Measurements from ENCODE around the gene HELT.

The HELT gene

GRCh38 chr4:185015108-185015507, 3.2 kb upstream of the HELT start:
- no peak for DNase-seq (ENCODE audit: low read depth, low spot score)
- no peak overlapping the region for H3K27ac ChIP-seq
- H3K9me3 ChIP-seq (ENCODE audit: low read depth, low read length): no peaks in the 10 kb centered on the region
- H3K36me3 ChIP-seq (ENCODE audit: insufficient read depth, low read length): no peaks in the 10 kb centered on the region
- no peak for TF ChIP-seq EZH2 (IDR thresholded peaks at IDR 0.05)
- TF ChIP-seq POLR2AphosphoS5 (IDR thresholded peaks at IDR 0.05; ENCODE audit: borderline replicate concordance, low read depth, low read length): no peak
- TF ChIP-seq FOXP2 (optimal IDR thresholded peaks at IDR 0.05; ENCODE audit: control extremely low read depth, extremely low read length, insufficient read depth): no peak
- H3K9ac ChIP-seq (ENCODE audit: insufficient read length): no peak overlapping the region
- H3K4me3 ChIP-seq: no peak overlapping the region

DNA sequence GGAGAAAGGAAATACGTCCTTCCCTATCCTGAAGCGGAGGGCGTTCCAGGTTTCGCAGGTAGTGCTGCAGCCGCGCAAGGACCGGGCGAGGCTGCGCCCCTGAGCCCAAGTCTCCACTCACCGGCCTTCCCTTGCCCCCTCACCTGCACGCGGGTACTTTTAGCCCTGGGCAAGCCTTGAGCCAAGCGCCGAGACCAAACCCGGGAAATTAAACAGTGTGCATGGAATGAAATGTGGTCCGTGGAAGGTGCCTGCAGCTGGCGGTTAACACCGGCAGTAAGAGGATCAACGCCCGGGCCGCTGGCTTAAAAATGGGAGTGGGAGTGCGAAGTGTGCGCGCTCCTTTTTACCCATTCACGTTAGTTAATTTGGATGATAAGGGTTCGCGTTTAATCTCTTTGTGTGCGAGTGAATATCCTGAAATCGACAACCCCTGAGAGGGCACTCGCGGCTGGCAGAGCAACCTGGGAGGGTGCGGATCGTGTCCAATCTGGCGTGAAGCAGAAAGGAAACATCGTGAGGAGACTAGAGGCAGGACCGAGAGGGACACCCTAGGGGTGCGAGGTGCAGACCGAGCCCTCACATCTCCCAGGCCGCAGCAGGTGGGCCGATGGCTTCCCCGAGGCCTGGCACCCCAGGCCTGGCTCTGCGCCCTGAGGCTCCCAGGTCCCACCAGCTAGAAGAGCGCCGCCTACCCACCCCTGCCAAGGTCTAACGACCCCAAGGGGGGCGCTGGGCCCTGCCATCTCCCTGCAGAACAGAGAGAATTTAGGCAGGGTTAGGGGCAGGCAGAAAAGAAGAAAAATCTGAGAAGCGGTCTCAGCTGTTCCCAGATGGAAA, 2.0 kb upstream of the HELT start:
- Histone ChIP-seq H3K9ac (ENCODE audit: insufficient read length) (no peak overlapping the region), H3K9me3 (ENCODE audit: low read depth, low read length) (no peaks in the 10 kb centered on the region), H3K4me3 (no peak overlapping the region), H3K27ac (no peak overlapping the region), H3K36me3 (ENCODE audit: insufficient read depth, low read length) (no peaks in the 10 kb centered on the region)
- TF ChIP-seq POLR2AphosphoS5 (IDR thresholded peaks at IDR 0.05; ENCODE audit: borderline replicate concordance, low read depth, low read length) (no peak), EZH2 (IDR thresholded peaks at IDR 0.05) (peak; percentile 46)
- DNase-seq (ENCODE audit: low read depth, low spot score): no peak

GRCh38 chr4:185016946-185017758, 1.1 kb upstream of the HELT start:
- Histone ChIP-seq H3K9ac (ENCODE audit: insufficient read length) (no peak overlapping the region), H3K27ac (no peak overlapping the region), H3K9me3 (ENCODE audit: low read depth, low read length) (no peaks in the 10 kb centered on the region), H3K4me3 (no peak overlapping the region), H3K36me3 (ENCODE audit: insufficient read depth, low read length) (no peaks in the 10 kb centered on the region)
- no peak for TF ChIP-seq FOXP2 (optimal IDR thresholded peaks at IDR 0.05; ENCODE audit: control extremely low read depth, extremely low read length, insufficient read depth)
- no peak for TF ChIP-seq EZH2 (IDR thresholded peaks at IDR 0.05)
- no peak for TF ChIP-seq POLR2AphosphoS5 (IDR thresholded peaks at IDR 0.05; ENCODE audit: borderline replicate concordance, low read depth, low read length)
- DNase-seq (ENCODE audit: low read depth, low spot score): no peak

DNA sequence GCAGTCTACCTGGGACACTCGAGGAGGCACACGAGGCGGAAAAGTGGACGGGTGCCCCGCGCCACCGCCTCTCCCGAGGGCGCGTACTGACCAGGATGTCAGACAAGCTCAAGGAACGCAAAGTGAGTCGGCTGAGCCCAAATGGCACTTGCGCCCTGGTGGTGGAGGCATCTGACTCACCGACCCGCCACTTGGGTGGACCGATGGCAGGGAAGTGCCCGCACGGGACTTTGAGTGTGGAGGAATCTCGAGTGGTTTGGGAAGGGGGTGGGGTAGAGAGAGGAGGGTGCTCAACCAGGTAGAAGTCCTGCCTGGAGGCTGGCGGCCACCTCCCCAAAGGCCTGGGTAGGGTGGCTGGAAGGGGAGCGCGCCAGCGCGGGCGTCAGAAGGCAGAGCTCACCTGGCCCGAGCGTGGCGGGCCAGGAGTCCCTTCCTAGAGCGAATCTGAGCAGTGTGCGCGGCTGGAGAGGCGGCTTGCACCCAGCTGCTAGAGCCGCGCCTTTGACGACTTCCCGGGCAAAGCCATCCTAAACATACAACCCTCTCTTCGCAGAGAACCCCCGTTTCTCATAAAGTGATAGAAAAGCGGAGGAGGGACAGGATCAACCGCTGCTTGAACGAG, 655 bp downstream of the HELT start:
- Histone ChIP-seq H3K9me3 (ENCODE audit: low read depth, low read length) (no peaks in the 10 kb centered on the region), H3K27ac (no peak overlapping the region), H3K9ac (ENCODE audit: insufficient read length) (no peak overlapping the region), H3K36me3 (ENCODE audit: insufficient read depth, low read length) (no peaks in the 10 kb centered on the region), H3K4me3 (no peak overlapping the region)
- TF ChIP-seq EZH2 (IDR thresholded peaks at IDR 0.05) (no peak), POLR2AphosphoS5 (IDR thresholded peaks at IDR 0.05; ENCODE audit: borderline replicate concordance, low read depth, low read length) (no peak), FOXP2 (optimal IDR thresholded peaks at IDR 0.05; ENCODE audit: control extremely low read depth, extremely low read length, insufficient read depth) (no peak)
- no peak for DNase-seq (ENCODE audit: low read depth, low spot score)

DNA sequence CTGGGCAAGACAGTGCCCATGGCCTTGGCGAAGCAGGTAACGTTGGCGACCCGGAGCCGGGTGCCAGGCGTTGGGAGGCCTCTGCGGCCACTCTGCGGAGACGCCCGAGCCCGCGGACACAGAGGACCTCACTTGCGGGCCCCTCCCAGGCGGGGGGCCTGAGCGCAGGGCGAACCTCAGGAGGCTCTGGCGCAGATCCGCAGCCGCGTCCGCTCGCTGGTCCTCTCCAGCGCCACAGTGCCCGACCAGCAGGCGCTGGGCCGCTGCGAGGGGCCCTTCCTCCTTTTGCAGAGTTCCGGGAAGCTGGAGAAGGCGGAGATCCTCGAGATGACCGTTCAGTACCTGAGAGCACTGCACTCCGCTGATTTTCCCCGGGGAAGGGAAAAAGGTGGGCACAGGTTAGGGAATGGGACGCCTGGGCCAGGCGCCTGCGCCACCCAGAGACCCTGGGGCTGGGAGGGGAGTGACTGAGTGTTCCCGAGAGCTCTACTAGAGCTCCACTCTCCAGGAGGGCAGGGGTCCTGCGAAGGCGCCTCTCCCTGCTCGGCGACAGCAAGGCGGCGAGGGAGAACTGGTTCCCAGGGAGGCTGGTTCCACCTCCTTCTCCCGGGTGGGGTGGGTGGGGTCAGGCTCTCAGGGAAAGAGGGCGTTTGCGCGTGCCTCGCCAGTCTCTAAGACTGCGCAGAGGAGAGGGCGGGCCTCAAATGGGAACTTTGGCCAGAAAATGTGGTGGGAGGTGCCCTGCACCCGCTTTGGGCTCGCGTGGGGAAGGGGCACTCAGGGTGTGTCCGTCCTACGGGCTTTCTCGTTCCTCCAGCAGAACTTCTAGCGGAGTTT, 1.4 kb downstream of the HELT start:
- Histone ChIP-seq H3K27ac (no peak overlapping the region), H3K9ac (ENCODE audit: insufficient read length) (no peak overlapping the region), H3K9me3 (ENCODE audit: low read depth, low read length) (no peaks in the 10 kb centered on the region), H3K36me3 (ENCODE audit: insufficient read depth, low read length) (no peaks in the 10 kb centered on the region), H3K4me3 (no peak overlapping the region; the same call in 1 of the 2 replicates)
- no peak for TF ChIP-seq FOXP2 (optimal IDR thresholded peaks at IDR 0.05; ENCODE audit: control extremely low read depth, extremely low read length, insufficient read depth)
- no peak for TF ChIP-seq POLR2AphosphoS5 (IDR thresholded peaks at IDR 0.05; ENCODE audit: borderline replicate concordance, low read depth, low read length)
- TF ChIP-seq EZH2 (IDR thresholded peaks at IDR 0.05): no peak
- DNase-seq (ENCODE audit: low read depth, low spot score): no peak

GRCh38 chr4:185020293-185020808, 2.1 kb downstream of the HELT start:
- TF ChIP-seq FOXP2 (optimal IDR thresholded peaks at IDR 0.05; ENCODE audit: control extremely low read depth, extremely low read length, insufficient read depth) (no peak), EZH2 (IDR thresholded peaks at IDR 0.05) (no peak), POLR2AphosphoS5 (IDR thresholded peaks at IDR 0.05; ENCODE audit: borderline replicate concordance, low read depth, low read length) (no peak)
- Histone ChIP-seq H3K36me3 (ENCODE audit: insufficient read depth, low read length) (no peaks in the 10 kb centered on the region), H3K4me3 (no peak overlapping the region; the same call in 1 of the 2 replicates), H3K27ac (no peak overlapping the region), H3K9me3 (ENCODE audit: low read depth, low read length) (no peaks in the 10 kb centered on the region), H3K9ac (ENCODE audit: insufficient read length) (no peak overlapping the region)
- no peak for DNase-seq (ENCODE audit: low read depth, low spot score)

- Histone ChIP-seq H3K27ac (no peak overlapping the region), H3K9me3 (ENCODE audit: low read depth, low read length) (no peaks in the 10 kb centered on the region), H3K4me3 (peak overlapping the region; percentile 30; the same call in 1 of the 2 replicates), H3K9ac (ENCODE audit: insufficient read length) (no peak overlapping the region), H3K36me3 (ENCODE audit: insufficient read depth, low read length) (no peaks in the 10 kb centered on the region)
- no peak for TF ChIP-seq EZH2 (IDR thresholded peaks at IDR 0.05)
- DNase-seq (ENCODE audit: low read depth, low spot score): no peak
These were observed 2.8 kb downstream of the HELT start for GRCh38 chr4:185020863-185021761.
